ENCODE results near the gene LYRM1. TPM values are rescaled to one million over a fixed set of nuclear protein-coding genes. Genes with fewer than 3 reads are reported as not detected.
"Not testable (repeated sequence)": the region's sequence is repeated elsewhere in the genome, so short reads cannot be mapped to it uniquely, and the experiment has no call there.

LYRM1 gene
- total RNA-seq, 3 donors from 2014 or later, result 16.4 to 25.2 (median 17.3) TPM

DNA sequence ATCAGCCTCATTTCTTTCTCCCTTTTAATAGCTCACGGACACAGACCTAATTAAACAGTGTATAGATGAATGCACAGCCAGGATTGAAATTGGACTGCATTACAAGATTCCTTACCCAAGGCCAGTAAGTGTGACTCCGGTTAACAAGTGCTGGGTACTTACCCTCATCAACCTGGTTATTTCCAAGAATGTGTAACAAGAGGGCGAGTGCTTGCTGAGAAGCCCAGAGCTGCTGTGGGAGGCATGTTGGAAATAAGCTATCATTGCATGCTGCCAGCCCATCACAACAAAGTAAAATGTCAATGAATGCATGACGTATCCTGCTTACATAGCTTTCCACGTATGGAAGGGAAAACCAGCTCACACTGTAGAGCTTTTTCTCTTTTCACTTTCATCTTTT lies 19.5 kb downstream of the LYRM1 start:
- ATAC-seq, result no peak
- no peak for DNase-seq
- no peak for TF ChIP-seq CTCF (IDR thresholded peaks at IDR 0.05)
- Histone ChIP-seq H3K4me3 (no peak overlapping the region), H3K36me3 (ENCODE audit: low read depth) (no peaks in the 10 kb centered on the region), H3K4me1 (ENCODE audit: low read depth) (no peaks in the 10 kb centered on the region), H3K9me3 (no peaks in the 10 kb centered on the region)
- intact Hi-C loops (cut with DNase I, micrococcal nuclease), result no loop called here

DNA sequence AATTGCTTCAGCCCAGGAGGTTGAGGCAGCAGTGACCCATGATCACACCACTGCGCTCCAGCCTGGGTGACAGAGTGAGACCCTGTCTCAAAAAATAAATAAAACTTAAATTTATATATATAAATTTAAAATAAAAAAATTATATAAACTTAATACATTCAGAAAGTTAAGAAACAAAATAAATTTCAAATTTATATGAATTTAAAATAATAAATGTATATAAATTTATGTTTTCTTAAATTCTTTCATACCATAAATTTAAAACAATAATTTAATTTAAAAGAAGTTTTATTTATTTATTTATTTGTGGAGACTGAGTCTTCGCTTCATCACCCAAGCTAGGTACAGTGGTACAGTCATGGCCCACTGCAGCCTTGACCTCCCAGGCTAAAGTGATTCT lies 20.2 kb downstream of the LYRM1 start:
- intact Hi-C loops (cut with DNase I, micrococcal nuclease), result no loop called here
- ATAC-seq (no peak), DNase-seq (no peak)
- Histone ChIP-seq H3K4me1 (ENCODE audit: low read depth) (no peaks in the 10 kb centered on the region), H3K4me3 (no peak overlapping the region), H3K9me3 (no peaks in the 10 kb centered on the region), H3K36me3 (ENCODE audit: low read depth) (no peaks in the 10 kb centered on the region)
- TF ChIP-seq CTCF (IDR thresholded peaks at IDR 0.05), result no peak

- H3K4me3 ChIP-seq, result no peak overlapping the region
- no peak for TF ChIP-seq CTCF (IDR thresholded peaks at IDR 0.05)
- no peaks in the 10 kb centered on the region for H3K4me1 ChIP-seq (ENCODE audit: low read depth)
- no peaks in the 10 kb centered on the region for H3K9me3 ChIP-seq
- DNase-seq (no peak), ATAC-seq (no peak)
- intact Hi-C loops (cut with DNase I, micrococcal nuclease), result no loop called here
- no peaks in the 10 kb centered on the region for H3K36me3 ChIP-seq (ENCODE audit: low read depth)
Observed at GRCh38 chr16:20923876-20924275, 23.3 kb downstream of the LYRM1 start.

GRCh38 chr16:20925751-20926150 lies 25.2 kb downstream of the LYRM1 start:
- no peak for TF ChIP-seq CTCF (IDR thresholded peaks at IDR 0.05)
- Histone ChIP-seq H3K4me3 (no peak overlapping the region), H3K4me1 (ENCODE audit: low read depth) (no peaks in the 10 kb centered on the region), H3K36me3 (ENCODE audit: low read depth) (no peaks in the 10 kb centered on the region), H3K9me3 (no peaks in the 10 kb centered on the region)
- intact Hi-C loops (cut with DNase I, micrococcal nuclease), result no loop called here
- DNase-seq (no peak), ATAC-seq (peak; percentile 18)

GRCh38 chr16:20928774-20929411 lies 28.3 kb downstream of the LYRM1 start:
- Histone ChIP-seq H3K4me1 (ENCODE audit: low read depth) (no peaks in the 10 kb centered on the region), H3K9me3 (no peaks in the 10 kb centered on the region), H3K4me3 (no peak overlapping the region), H3K36me3 (ENCODE audit: low read depth) (no peaks in the 10 kb centered on the region)
- TF ChIP-seq CTCF (IDR thresholded peaks at IDR 0.05), result no peak
- DNase-seq (no peak), ATAC-seq (no peak)
- intact Hi-C loops (cut with DNase I, micrococcal nuclease), result no loop called here

- H3K4me3 ChIP-seq; intact Hi-C loops (cut with DNase I, micrococcal nuclease): not testable (repeated sequence)
Observed at GRCh38 chr16:20929676-20930364, 29.2 kb downstream of the LYRM1 start.

More at GRCh38 chr16:20929676-20930364, 29.2 kb downstream of the LYRM1 start:
- not testable (repeated sequence) for ATAC-seq; H3K36me3 ChIP-seq (ENCODE audit: low read depth); DNase-seq; H3K9me3 ChIP-seq; H3K4me1 ChIP-seq (ENCODE audit: low read depth)
